HG03025 (cell line): ENCODE measurements around the gene TUBA8.

Experiments used
- ATAC-seq: cut with Tn5 transposase; IDR thresholded peaks from one replicate; pipeline ENCODE4 v1.9.1; 2021; ENCODE audit warnings: mild to moderate bottlenecking, moderate library complexity; ENCODE audit not compliant: unreplicated experiment, low FRiP score

TUBA8 gene

DNA sequence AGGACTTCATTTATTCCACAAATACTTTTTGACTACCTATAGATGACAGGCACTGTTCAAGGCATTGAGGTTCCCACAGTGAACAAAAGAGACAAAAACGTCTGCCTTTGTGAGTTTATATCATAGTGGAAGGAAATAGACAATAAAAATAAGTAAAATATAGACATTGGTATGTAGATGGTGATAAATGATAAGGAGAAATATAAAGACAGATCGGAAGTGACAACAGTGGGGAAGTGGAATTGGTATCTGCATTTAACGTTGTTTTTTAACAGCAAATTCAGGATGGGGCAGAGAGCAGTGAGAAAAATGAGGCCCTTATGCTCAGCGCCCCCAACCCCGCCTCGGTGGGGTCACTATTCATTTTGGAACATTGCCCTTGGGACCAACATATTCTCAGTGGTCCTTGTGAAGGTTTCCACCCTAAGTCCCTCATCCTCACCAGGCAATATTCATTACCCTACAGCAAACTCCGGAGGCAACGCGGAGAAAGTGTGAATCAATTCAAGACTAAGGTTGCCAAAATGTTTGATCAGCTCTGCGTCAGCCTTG lies 33.4 kb upstream of the TUBA8 start:
- ATAC-seq: no peak

DNA sequence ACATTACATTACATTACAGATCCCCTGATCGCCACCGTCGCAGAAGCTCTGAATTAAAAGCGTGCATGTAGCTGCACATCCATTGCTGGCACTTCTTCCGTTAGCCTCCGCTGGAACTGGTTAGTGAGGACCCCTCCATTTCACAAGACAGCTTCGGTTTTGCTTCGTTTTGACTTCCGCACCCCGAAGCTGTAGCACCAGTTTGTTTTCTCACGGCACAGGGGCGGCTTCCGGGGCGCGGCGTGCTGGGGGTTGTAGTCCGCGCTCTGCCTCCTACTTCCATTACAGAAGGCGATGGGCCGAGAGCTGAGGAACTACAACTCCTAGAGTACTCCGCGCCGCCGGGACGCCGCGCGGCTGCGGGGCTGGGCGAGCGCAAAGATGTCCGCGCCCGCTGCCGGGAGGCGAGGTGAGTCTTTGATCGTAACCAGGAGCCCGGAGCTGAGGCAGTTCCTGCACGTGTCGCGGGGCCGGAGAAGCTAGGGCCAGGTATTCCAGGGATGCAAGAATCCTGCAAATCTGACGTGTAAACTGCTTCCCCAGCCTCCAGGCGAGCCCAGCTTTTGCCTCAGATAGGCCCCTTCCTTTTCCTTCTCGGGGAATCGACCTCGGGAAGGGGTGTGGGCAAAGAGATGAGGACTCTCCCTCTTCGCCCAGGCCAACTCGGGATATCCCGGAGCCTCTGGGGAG lies 32.8 kb upstream of the TUBA8 start, which contains the start of gene PEX26:
Gene PEX26 (plus strand): TSS at position 352 of the 690 bp plus-strand sequence. CDS start 387 bp downstream, outside the sequence.
- ATAC-seq: peak; percentile 89

DNA sequence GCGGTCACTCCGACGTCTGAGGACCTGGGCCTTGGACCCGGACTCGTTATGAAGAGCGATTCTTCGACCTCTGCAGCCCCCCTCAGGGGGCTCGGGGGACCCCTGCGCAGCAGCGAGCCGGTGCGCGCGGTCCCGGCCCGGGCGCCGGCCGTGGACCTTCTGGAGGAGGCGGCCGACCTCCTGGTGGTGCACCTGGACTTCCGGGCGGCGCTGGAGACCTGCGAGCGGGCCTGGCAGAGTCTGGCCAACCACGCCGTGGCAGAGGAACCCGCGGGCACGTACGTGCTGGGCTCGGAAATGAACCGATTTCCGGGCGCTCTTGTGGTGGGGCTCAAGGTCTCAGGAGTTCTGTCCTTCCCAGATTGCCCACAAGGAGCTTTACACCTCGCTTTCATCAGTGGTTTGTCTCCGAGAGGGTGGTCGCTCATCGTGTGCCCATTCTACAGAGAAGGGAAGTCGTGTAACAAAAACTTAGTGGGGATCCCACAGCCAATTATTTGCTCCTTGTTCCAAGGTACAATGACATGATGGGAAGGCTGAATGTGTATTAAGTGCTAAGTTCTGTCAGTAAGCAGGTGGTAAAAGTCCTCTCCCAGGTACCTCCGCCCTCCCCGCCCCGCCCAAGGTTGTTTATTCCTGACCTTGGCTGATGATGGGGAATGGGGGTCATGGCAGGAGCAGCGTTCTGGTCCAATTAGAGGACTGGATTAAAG lies 32.1 kb upstream of the TUBA8 start:
- ATAC-seq: peak; percentile 5

DNA sequence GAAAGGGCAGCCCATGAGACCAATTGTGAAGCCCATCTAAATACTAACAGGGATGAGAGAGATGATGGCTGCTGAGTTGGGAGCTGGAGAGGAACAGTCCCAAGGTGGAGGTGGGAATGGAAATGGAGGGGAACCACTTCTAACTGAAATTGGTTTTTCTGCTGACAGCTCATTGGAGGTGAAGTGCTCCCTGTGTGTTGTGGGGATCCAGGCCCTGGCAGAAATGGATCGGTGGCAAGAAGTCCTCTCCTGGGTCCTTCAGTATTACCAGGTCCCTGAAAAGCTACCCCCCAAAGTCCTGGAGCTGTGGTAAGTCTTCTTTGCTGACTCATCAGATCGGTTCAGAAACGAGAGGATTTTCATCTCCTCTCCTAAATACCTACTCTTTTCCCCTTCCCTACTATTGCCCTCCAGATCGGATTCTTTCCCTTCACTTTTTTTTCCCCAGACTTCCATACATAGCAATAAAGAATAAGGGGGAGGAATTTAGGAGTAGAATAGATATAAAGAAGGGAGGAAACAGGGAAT lies 30.8 kb upstream of the TUBA8 start:
- ATAC-seq: no peak

DNA sequence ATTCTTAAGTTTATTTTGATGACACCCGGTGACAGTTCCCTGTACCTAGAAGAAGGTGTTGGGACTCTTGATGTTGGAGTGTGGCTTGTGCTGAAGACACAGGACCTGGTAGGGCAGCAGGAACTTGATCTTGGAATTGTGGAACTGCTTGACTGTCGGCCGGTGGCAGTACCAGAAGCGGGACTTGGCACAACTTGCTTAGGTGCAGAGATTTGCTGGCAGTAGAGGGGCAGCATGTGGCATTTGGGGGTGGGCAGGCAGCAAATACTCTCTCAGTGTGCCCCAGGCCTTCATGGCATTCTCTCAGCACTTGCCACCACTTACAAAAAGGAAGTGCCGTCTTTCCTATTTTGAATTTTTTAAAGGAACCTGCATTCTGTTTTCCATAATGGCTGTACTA lies 29.2 kb upstream of the TUBA8 start:
- ATAC-seq: no peak

DNA sequence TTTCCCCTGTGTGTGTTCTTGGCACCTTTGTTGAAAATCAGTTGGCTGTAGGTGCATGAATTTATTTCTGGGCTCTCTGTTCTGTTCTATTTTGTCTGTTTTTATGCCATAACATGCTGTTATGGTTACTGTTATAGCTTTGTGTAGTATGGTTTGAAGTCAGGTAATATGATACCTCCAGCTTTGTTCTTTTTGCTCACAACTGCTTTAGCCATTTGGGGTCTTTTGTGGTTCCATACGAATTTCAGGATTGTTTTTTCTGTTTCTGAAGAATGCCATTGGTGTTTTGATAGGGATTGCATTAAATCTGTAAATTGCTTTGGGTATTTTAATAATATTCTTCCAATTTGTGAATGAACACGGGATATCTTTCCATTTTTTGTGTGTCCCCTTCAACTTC lies 28.1 kb upstream of the TUBA8 start:
- no peak for ATAC-seq

DNA sequence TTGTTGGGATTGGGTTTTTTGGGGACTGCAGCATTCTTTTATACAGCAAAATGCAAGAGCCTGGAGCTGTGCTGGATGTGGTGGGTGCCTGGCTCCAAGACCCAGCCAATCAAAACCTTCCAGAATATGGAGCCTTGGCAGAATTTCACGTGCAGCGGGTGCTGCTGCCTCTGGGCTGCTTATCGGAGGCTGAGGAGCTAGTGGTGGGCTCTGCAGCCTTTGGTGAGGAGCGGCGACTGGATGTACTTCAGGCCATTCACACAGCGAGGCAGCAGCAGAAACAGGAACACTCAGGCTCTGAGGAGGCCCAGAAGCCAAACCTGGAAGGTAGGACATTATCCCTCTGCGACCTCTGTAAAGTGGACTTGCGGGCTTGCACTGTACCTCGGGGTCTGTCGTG lies 27.2 kb upstream of the TUBA8 start:
- no peak for ATAC-seq

DNA sequence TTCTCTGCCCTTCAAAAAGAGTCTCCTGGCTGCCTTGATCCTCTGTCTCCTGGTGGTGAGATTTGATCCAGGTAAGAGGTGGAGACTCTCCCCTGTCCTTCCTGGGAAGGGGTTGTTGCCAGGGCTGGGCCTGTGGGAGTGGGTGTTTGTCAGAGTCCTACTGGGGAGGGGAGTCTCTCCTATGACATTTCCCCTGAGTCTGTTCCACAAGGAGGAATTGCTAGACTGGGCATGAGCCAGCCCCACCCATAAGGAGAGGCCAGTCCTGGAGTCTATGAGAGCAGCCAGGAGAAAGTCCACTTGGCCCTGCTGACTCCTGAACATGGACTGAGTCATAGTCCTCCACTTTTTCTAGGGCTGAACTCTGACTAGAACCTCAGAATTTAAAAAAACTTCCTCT lies 25.4 kb upstream of the TUBA8 start:
- no peak for ATAC-seq

DNA sequence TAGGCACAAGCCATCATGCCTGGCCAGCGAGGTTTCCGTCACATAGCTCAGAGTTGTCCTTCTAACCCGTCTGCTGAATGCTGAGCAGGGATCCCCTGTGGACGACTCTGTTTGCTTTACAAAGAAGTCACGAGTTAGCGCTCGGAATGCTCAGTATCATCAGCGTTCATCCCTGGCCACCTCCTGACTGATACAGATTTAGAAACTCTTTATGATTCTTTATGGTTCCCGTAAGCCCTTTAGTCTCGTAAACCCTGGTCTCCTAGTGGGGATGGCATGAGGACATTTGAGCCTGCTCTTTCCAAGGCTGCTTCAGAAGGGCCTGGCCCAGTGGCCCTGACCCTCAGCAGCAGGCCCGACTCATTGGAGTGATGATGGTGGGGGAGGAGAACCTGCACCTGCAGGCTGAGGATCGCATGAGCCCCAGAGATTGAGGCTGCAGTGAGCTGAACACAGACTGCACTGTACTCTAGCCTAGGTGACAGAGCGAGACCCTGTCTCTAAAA lies 23.2 kb upstream of the TUBA8 start:
- ATAC-seq: no peak

DNA sequence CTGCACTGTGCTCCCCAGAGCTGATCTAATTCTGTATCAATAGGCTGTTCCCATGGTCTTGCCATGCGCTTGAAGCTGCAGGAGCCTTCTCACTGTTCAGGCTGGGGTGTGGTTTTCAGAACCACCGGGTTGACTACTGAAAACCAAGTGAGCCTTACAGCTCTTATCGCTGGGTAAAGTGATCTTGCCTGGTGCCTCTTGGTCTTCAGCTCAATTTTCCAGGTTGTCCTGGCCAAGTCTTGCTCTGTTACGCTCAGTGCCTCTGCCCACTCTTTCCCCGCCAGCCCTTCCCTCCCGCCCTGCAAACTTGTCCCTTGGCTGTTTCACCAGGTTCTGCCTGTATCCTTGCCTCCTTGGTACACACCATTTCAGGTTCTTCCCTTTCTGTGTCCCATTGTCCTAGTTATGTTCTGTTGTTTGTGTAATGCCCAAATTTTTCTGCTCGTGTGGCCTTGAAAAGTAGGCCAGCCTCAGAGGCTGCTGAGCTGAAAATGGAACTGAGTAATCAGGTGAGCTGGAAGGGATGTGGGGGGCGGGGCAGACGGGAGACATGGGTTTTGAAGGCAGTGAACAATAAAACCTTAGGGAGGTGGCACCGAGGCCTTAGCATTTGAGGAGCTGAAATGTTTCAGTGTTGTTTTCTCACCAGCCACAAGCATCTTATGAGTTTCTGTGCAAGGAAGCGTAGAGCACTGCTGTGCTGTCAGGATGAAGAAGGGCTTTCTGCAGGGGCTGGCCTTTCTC lies 21.6 kb upstream of the TUBA8 start:
- no peak for ATAC-seq

DNA sequence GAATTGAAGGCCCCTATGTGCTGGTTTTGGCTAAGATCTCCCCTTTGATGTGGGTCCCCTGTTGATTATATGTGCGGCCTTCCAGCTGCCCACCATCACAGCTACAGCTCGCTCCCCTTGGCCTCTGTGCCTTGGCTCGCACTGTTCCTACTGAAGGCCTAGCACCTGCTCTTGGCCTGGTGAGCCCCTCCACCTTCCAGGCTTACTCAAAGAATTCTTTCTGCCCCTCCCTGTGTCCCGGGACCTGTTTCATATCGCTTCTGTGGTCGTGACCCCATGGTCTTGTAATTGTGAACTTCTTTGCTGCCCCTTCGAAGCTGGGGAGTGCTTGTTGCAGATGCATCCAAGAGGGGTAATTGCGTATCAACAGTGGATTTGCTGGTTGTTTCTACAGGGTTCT lies 20.3 kb upstream of the TUBA8 start:
- ATAC-seq: no peak

DNA sequence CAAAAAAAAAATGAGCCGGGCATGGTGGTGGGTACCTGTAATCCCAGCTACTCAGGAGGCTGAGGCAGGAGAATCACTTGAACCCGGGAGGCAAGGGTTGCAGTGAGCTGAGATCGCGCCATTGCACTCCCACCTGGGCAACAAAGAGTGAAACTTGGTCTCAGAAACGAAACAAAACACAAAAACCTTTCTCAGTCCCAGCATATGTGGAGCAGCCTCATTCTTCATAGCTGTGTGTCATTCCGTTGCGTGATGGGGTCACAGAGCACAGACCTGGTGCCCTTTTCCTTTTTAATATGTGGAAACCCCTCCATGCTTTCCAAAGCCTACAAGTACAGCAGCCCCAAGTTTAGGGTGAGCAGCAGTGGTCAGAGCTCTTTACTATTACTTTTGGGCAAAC lies 19.1 kb upstream of the TUBA8 start:
- no peak for ATAC-seq

DNA sequence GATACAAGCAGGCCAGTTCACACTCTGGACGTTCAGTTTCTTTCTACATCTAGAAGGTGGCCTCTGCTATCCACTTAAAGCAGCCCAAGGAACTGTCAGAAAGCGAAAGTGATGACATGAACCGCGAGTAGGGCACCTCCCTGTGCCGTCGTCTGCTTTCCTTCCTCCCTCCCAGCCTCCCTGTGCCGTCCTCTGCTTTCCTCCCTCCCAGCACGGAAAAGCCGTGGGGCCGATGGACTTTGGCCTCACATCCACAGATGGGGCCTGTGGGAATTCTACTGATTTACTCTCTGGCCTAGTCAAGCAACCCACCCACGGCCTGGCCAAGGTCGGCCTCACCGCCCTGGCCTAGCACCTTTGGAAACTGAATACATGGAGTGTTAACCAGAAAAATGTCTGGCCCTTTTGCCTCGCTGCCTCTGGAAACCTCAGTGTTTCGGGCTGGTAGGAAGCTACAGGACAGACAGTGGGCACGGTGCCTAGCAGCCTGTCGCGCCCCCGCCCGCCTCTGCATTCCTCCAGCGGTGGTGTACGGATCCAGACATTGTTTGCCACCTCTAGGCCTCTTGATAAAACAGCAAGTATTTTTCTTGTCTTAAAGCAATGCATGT lies 18.6 kb upstream of the TUBA8 start:
- ATAC-seq: no peak

DNA sequence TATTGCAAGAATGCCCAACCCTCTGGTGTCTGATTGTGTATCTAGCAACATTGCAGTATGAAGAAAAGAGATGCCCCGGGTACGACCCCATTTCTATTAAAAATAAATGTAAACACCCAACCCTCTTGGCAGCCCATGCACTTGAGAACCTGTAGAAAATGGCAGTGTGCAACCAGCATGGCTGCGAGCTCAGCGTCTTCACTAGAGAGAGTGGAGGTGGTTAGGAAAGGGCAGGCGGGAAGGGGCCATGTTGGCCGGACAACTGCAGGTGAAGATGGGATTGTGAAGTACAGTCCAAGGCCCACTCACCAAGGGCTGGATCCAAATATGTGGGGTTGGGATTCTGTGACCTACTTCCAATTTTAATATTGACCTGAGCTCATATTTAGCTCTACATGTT lies 16.9 kb upstream of the TUBA8 start:
- ATAC-seq: no peak

DNA sequence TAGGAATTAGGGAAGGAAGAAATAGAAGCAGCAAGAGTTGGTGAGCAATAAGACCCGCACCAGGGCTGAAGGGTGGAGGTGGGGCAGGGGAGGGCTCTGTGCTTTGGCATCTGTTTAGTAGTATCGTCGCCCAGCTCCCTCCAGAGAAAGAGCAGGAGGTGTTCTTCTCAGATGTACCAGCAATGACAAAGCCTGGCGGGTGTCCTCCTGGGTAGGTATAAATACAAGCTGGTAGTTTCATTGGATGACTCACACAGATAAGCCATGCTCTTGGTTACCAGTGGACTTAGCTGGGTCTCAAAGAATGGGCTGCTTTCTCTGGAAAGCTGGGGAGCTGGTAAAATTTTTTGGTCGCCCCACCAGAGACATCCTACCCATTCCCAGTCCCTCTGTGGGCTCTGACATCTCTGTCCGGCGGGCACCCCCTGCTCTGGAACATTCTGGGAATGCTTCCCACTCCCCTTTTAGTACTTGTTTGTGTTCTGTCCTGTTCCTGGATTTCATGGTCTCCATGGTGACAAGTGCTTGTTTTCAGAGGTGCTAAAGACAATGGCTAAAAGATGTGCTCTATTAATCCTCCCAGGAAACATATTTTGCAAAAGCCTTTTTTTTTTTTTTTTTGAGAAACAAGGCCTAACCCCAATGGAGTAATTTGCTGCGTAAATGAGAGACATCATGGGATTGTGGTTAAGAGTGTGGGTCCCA lies 15.4 kb upstream of the TUBA8 start:
- no peak for ATAC-seq

DNA sequence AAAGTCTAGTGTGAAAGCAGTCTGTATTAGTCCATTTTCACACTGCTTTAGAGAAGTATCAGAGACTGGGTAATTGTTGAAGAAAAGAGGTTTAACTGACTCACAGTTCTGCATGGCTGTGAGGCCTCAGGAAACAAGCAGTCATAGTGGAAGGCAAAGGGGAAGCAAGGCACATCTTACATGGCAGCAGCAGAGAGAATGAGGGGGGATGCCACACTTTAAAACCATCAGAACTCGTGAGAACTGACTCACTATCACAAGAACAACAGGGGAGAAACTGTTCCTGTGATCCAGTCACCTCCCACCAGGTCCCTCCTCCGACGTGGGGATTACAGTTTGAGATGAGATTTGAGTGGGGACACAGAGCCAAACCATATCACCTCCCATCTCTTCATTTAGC lies 13.8 kb upstream of the TUBA8 start:
- ATAC-seq: no peak

DNA sequence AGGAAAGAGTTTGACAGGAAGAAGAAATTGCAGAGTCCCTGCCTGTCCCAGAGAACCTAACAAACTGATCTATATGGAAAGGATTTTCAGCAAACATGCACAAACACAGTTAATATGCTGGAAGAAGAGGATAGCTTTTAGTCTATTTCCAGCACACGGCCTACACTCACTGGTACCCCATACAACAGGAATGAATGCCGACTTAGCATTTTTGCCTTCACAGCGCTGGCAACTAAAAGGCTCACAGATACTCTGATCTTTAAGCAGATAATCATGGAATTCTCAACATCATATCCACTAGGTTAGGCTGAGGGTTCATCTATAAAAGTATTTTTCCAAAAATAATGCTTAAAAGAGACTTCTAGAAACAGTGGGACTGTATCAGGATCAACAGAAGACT lies 9.8 kb upstream of the TUBA8 start:
- ATAC-seq: no peak

DNA sequence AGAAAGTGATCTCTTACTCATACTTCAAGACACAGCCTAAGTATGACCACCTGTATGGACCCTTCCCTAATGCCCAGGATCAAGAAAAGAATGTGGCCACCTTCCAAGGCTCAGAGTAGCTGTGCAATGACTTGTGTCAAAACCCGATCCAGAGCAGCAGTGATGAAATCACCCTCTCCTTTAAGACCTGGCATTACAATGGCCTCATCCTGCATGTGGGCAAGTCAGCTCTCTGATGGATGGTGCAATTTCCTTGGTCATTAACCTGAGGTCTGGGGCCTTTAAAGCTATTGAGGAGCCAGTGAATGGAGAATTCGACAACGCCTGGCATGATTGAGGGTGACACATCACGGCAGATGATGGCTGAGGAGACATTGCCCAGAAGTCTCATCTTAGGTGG lies 9.1 kb upstream of the TUBA8 start:
- ATAC-seq: no peak

DNA sequence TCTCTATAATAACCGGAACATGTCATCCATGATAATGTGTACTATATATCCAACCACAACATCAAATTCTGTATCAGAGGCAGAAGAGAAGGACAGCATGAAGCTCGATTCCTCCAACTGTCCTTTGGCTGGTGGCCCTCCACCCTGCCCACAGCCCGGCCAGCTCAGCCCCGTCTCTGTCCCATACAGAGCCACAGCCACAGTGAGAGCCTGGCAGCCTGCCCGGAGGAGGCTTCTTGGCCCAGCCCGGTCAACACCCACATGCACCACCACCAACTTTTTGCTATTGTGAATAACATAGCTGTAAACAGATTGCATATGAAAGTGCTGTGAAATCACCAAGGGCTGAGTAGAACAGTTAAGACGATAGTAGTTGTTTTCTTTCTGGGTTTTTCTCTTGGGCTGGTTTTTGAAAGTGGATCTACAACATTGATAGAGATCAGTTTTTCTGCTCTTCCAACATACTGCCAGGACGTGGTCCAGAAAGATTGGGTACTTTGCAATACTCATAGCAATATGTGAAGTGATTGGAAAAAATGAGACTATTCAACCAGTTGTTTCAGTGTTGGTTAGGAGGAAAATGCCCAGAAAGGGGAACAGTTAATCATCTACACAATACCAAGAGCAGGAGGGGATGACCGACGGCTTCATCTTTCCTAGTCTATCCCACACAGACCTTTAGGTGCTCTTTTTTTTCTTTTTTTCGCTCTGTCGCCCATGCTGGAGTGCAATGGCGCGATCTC lies 6.9 kb upstream of the TUBA8 start:
- ATAC-seq: no peak
